HG03354 (cell line): ENCODE data around the gene RASSF4.
A peak's percentile ranks its signal among the peaks of the same experiment; 100 is the strongest.

Source experiments
- ATAC-seq: cut with Tn5 transposase; IDR thresholded peaks from one replicate; pipeline ENCODE4 v1.9.1; 2021; ENCODE audit warnings: mild to moderate bottlenecking; ENCODE audit not compliant: unreplicated experiment, poor library complexity, severe bottlenecking

RASSF4 gene

DNA sequence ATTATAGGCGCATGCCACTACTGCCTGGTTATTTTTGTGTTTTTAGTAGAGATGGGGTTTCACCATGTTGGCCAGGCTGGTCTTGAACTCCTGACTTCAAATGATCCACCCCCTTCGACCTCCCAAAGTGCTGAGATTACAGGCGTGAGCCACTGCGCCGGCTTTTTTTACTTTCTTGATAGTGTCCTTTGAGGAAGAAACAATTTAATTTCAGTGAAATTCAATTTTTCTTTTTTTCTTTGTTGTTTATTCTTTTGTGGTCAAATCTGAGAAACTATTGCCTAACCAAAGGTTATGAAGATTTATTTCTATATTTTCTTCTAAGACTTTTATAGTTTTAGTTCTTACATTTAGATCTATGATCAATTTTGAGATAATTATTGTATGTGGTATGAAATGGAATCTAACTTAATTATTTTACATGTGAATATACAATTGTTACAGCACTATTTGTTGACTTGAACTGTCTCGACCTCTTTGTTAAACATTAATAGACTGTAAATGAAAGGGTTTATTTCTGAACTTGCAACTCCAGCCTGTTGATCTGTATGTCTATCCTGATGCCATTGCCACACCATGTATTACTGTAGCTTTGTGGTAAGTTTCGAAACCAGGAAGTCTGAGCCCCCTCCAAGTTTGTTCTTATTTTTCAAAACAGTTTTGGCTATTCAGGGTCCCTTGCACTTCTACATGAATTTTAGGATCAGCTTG, 19.8 kb upstream of the RASSF4 start:
- no peak for ATAC-seq

DNA sequence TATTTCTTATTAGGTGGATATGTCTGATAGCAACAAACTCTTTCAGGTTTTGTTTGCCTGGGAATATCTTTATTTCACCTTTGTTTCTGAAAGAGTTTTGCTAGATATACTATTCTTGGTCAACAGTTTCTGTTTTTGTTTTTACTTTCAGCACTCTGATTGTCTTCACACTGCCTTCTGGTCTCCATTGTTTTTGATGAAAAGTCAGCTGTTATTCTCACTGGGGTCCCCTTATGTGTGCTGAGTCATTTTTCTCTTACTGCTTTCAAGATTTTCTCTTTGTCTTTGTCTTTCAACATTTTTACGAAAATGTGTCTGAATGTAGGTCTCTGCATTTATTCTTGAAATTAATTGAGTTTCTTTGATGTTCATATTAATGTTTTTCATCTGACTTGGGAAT, 15.2 kb upstream of the RASSF4 start:
- ATAC-seq: no peak

DNA sequence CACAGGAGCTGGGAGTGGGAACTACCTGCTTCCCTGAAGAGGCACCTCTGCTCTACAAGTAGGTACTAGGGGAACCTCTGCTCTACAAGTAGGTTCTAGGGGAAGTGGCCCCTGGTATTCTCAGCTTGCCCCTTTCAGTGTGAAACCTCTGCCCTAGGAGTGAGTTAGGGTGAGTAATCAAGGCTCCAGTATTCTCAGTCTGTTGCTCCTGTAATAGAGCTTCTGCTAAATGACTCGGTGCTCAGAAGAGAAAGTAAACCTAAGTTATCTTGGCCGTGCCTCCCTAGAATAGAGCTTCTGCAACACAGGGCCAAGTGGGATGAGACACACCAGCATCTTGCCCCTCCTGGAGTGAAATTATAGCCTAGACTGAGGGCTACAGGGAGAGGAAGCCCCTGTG, 13.4 kb upstream of the RASSF4 start:
- ATAC-seq: peak; percentile 55

DNA sequence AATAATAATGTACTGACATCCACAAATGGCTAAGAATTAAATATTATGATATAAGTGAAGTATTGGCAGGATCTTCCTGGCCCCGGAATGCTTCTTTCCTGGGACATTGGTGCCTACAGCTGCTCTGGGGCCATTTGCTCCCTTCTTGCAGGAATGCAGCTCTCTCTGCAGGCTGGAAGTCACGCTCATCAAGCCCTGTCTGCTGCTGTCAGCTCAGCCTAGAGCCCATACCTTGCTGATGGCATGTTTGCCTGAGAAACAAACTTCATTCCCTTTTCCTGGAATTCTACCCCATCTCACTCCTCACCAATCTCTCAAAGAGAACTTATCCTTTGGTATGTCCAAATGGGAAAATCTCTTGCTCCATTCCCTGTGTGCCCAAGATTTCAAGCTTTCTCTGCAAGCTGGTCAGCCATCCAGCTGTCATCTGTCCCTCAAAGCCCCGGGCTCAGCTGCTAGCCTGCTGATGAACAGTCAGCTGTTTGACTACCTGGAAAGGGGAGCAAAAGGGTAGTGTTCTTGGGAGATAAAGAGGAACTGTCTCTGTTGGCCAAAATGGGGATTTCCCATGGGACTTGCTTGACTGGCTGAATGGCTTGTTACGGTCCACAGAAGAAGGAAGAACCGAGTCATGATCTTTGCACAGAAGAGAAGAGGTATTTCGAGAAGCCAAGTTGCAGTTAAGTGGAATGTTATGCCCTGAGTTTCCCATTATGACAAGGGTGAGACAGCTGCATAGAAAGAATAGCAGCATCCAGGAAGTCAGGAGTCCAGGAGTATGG, 12.0 kb upstream of the RASSF4 start:
- ATAC-seq: peak; percentile 55

DNA sequence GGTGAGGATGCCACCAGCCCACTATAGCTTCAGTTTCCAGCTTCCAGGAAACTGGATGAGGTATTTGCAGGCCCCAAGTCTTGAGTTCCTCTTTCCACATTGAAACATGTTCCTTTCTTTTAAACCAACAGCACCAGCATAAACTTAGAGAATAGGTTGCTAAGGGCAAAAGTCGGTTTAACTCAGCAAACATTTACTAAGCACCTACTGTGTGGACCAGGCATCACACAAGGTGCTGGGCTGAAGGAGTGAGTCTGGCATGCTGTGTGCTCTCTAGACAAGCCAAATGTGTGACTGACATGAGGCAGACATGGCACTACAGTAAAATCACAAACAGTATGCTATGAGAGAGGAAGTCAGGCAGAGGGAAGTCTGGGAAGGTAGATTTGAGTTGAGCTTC, 11.0 kb upstream of the RASSF4 start:
- no peak for ATAC-seq

DNA sequence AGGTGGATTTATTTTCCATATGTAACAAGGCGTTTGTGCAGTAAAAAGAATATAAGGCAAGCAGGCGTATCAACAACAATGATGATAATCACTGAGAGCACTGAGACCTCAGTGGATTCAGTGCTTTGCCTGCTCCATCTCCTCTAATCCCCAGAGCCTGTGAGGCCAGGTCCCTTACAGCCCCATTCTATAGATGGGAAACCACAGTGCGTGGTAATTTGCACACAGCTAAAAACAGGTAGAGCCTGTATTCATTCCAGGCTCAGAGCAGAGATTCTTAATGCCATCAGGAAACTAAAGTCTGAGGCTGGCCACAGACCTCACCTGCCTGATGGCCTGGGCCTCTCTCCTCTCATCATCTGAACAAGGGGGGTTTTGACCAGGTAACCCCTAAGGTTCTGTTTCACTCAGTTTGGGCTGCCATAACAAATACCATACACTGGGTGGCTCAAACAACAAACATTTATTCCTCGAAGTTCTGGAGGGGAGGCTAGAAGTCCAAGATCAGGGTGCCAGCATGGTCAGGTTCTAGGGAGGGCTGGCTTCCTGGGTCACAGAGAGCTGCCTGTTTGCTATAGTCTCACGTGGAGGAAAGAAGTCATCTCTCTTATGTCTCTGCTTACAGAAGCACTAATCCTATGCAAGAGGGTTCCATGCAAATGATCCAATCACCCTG, 10.3 kb upstream of the RASSF4 start:
- no peak for ATAC-seq

DNA sequence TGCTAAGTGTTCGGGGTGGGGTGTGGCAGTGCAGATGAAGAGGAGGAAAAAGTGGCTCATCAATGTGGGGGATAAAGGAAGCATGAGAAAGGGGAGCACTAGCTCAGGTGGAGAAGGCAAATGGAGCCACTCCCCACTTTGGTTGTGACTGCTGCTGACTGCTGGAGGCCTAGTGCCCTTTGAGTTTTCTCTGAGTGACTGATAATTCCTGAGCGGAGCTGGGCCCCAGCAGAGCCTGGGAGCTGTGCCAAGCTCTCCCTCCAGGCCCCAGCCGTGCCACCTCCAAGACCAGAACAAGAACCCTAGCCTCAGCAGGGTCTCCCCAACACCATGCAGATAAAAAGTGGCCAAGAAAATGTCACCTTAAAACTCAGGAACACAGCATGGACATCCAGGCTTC, 9.7 kb upstream of the RASSF4 start:
- no peak for ATAC-seq

DNA sequence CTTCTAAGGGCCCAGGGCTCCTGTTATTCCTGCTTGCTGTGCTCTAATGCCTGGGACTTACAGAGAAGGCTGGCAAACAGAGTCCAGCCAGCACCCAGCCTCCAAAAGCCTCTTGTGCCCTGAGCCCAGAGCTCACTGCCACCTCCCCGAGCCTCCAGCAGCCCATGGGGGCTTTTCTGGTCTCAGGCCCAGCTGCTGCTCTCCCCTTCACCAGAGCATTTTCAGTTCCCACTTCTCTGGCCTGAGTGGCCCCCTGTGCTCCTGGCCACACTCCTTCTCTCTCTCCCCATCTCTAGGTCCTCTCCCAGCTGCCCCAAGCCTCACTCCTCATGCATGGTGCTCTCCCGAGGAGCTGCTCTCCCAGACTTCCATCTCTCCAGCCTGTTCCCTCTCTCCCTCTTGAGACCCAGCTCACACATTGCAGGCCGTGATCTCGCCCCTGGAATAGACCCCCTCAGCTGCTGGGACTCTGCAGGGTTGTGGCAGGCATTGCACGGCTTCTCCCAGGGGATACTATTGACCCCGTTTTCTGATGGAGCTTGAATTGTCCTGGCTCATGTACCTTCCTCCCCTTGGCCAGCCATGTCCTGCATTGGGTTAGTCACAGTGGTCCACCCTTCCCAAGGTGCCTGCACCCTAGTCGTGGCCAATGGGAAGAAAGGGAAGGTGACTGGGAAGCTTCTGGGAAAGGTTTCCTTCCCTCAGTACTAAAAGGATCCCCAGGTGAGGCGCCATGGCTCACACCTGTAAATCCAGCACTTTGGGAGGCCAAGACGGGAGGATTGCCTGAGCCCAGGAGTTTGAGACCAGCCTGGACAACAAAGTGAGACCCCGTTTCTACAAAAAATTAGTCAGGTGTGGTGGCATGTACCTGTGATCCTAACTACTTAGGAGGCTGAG, 9.0 kb upstream of the RASSF4 start:
- ATAC-seq: peak; percentile 32

DNA sequence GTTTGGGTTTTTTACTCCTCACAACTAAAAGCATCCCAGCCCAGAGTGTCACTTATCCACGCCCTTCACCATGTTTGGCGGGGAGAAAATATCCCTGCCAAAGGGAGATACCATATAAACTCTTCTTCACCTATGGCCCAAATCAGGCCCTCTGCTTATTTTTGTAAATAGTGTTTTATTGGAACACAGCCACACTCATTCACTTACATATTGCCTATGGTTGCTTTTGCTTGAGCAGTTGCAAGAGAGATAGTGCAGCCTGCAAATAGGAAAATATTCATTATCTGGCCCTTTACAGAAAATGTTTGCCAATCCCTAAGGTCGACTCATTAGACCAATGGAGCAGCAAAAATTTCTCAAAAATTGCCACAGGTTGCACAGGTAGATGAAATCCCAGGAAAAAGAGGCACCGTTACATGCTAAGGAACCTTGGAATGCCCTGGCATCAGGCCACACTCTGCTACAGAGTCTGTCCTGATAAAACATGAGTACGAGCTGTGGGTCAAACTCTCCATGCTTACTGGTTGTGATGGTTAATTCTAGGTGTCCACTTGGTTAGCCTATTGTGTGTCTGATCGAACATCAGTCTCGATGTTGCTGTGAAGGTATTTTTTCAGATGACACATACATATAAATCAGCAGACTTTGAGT, 7.9 kb upstream of the RASSF4 start:
- no peak for ATAC-seq

DNA sequence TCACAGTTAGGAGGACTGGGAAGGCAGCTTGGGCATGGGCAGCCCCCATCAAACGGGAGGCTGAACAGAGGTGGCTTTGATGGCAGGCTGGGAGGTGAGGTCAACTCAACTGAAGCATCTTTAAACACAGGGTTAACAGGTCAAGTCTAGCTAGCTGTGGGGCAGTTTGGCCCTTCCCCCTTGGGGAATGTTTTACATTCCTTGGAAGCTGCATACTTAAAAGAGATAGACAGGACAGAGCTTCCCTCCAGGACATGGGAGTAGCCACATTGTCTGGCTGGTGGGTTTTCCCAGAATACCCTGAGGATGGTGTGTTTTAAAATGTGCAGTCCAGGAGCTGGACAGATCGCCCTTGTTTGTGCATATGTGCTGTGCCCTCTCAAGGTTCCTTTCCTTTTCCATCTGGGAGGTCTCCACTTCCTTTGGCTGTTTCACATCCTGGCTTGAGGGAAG, 6.8 kb upstream of the RASSF4 start:
- ATAC-seq: no peak

DNA sequence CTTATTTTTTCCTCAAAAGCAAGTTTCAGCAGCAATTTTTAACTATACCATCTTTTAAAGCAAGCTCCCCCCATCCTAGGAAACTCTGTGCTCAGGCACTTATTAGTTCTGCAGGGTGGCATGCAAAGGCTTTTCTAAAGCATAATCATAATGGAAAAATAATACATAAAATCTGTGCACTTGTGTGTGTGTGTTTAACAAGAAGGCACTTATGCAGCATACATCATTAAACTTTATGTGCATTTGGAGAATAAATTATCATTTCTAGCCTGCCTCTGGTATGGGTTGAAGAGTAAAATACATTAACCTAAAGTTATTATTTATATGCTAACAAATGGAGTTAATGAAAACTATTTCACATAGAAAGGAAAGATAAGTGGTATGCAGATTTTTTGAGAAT, 5.6 kb upstream of the RASSF4 start:
- ATAC-seq: no peak

DNA sequence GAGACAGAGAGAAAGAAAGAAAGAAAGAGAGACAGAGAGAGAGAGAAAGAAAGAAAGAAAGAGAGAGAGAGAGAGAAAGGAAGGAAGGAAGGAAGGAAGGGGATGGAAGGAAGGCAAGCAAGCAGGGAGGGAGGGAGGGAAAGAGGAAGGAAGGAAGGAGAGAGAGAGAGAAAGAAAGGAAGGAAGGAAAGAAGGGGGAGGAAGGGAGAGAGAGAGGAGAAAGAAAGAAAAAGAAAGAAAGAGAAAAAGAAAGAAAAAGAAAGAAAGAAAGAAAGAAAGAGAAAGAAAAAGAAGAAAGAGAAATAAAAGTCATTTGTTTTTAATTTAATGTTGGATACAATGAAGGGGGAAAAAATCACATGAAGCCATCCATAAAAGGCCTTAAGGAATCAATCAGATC, 4.6 kb upstream of the RASSF4 start:
- no peak for ATAC-seq

DNA sequence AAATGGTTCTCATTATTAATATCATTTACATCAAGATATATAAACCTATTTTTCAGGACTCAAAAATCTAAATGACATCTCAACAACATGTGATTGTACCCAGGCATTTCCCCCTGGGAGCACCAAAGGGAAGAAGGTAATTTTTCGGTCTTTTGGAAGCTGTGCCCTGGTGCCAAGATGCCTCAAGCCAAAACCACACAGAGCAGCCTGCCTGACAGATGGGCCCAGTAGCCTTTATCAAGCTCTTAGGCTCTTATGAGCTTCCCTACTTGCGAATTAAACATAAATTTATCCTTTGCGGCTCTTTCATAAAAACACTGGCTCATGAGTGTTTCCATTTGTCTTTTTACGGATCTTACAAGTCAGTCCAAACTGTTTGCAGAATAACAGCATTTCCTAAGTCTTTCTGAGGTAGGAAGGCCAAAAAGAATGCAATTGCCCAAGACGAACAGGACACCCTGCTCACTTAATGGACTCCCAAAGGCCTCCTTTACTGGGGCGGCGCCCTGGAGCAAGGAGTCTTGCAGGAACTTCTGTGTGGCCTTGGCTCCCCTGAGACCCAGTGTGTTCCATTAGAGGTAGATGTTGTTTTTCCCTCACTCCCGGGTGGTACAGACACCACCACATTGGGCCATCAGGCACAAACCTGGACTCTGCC, 4.1 kb upstream of the RASSF4 start:
- ATAC-seq: no peak

DNA sequence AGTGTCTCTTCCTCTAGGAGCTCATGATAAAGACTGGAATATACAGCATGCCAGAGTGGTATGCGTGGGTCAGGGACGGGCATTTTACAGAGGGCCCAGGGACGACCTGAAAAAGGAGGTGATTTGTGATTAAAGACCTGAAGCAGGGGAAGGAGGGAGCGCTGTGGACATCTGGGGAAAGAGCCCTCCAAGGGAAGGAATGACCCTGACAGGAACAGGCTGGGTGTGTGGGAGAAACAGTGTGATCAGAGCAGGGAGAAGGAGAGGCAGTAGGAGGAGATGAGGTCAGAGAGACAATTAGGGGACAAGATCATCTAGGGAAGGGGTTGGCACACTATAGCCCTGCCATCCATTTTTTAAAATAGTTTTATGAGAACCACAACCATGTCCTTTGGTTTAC, 3.4 kb upstream of the RASSF4 start:
- no peak for ATAC-seq

DNA sequence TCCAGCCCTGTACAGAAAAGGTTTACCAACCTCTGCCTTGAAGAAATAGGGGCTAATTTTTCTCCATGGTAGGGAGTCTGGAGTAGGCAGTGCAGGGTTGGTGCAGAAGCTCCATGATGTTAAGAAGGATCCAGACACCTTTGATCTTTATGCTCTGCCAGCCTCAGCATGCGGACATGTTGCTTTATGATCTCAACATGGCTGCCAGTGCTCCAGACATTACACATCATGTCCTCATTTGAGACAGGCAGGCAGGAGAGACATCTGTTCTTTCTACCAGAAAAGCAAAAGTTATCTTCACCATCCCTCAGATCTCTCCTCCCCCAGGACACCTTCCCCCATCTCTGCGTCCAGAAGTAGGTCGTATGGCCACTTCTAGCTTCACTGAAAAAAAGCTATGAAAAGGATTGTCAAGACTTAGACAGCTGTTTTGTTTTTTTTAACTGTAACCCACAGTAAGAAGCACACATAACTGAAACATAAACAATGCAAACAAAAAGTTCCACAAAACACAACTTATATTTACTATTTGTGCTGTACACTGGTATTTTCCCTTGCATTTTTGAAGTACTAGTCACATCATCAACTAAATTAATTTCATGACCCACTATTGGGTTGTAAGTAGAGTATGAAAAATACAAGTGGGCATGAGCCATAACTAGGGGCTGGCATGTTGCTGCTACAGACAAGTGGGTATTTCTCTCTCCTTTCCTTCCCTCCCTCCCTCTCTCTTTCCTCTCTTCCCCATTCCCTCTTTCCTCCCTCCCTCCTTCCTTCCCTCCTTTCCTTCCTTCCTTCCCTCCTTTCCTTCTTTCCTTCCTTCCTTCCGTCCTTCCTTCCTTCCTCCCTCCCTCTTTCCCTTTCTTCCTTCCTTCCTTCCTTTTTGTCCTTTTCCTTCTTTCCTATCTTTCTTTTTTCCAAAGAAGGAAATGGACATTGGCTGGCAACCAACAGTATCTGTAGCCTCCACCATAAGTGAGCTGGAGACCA, 2.6 kb upstream of the RASSF4 start:
- ATAC-seq: no peak

DNA sequence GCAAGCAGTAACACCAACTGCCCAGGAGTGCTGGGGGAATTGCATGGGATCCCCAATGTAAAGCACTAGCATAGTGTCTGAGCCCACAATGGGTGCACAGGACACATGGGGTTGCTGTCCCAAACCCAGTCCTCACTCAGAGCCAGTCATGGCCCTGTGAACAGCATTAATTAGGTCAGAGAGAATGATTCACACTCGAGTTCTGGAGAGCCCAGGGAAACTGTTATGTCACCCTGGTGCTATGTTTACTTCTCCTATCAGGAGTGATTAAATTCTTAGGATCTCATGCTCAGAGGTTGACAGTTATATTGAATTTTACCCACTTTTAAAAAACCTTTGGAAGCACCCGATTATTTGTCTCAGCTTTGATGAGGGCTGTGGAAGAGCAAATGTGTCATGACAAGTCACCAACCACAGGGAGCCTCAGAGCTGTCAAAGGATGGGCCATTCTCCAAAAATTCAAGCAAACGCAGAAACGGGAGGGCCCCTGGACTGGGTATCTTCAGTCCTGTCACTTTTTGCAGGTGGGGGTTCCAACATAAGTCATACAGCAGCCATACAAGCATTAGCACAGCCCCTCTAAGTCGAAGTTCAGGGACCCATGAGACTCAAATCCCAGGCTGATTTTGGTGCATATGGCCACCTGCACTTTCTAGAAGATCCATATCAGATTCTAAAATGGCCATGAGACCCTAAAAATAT, 1.3 kb upstream of the RASSF4 start:
- ATAC-seq: no peak

DNA sequence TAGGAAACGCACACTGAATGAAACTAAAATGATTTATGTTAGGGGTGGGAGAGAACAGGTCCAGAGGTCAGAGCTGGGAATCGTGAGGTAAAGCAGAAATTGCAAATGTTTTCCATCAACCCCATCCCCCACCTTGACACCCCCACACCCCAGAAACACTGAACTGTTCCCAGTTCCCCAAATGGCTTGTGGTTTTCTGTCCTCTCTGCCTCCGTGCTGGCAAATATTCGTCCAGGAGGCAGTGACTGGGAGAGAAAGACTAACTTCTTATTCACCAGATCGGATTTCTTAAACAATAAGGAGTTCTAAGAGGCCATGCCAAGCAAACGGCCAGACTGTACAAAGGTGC, 730 bp upstream of the RASSF4 start:
- no peak for ATAC-seq
